Measurements from ENCODE around the gene UPK3A.
"Not testable (repeated sequence)": the region's sequence is repeated elsewhere in the genome, so short reads cannot be mapped to it uniquely, and the experiment has no call there.

UPK3A gene

DNA sequence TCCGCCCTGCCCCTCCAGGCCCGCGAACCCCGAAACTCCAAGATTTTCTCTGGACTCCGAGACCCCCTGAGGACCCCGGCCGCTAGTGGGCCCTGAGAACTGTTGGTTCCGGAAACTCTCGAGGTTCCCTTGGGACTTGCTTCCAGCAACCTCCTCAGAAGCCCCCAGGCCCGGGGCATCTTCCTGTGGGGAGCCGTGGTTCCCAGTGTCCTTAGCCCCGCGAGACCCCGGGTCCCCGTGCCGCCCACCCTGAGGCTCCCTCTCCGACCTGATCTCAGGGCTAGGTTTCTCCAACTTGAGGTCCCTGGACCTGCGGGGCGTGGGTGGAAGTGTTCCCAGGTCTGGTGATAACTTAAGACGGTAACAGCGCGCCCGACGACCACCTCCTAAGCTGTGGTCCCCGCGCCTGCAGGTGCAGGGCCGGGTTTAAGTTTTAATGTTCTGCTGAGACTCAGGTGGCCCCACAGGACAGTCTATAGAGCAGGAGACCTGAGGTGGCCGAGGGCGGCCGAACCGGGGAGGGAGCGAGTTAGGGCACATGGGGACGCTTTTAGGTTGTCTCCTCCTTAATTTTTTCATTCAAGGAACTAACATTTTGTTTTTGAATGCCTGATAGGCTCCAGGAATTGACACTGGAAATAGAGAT is 25.7 kb downstream of the UPK3A start:
- DNase-seq, result no peak

GRCh38 chr22:45310977-45311531 is 26.3 kb downstream of the UPK3A start:
- DNase-seq, result no peak

GRCh38 chr22:45312415-45312814 is 27.7 kb downstream of the UPK3A start:
- no peak for DNase-seq

DNA sequence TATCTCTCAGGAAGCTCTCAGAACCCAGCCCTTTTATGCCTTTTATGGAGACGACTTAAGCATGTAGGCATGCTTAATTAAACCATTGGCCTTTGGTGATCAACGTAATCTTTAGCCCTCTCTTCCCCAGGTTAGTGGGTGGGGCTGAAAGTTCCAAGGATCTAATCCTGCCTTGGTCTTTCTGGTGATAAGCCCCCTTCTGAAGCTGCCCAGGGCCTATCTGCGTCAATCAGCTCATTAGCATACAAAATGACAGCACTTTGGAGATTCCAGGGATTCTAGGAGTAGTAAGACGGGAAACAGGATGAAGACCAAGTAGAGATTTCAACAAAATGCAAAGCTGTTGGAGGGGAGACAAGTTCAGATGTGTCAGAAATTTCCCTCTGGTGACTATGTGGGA is 28.1 kb downstream of the UPK3A start:
- DNase-seq, result no peak

- no peak for DNase-seq
These were observed 29.4 kb downstream of the UPK3A start for GRCh38 chr22:45314054-45314721.

GRCh38 chr22:45314786-45315185 is 30.0 kb downstream of the UPK3A start:
- no peak for DNase-seq

DNA sequence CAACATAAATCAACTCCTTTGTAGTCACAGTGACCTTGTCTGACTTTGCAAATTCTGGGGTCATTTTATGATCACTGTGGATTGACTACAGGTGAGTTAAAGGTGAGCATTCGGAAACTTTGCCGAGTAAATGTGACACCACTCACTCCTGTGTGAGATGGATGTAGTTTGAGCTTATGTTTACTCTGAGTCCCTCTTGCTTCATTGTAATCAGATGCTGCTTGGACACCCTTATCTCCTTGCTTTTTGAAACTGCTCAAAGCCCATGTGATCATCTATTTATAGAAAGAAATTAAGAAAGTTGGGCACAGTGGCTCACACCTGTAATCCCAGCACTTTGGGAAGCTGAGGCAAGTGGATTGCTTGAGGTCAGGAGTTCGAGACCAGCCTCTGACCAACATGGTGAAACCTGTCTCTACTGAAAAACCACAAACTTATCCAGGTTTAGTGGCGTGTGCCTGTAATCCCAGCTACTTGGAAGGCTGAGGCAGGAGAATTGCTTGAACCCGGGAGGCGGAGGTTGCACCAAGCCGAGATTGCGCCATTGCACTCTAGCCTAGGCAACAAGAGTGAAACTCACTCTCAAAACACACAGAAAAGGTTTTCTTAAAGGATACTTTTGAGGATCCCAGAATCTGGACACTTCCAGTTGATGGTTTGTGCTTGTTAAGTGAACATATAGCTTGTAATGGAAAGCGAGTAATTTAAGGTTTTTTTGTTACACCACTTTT is 32.2 kb downstream of the UPK3A start:
- DNase-seq, result no peak

GRCh38 chr22:45317551-45318167 is 32.9 kb downstream of the UPK3A start:
- DNase-seq, result no peak

- peak; percentile 94 for DNase-seq
These were observed 33.4 kb downstream of the UPK3A start for GRCh38 chr22:45318168-45318557.

DNA sequence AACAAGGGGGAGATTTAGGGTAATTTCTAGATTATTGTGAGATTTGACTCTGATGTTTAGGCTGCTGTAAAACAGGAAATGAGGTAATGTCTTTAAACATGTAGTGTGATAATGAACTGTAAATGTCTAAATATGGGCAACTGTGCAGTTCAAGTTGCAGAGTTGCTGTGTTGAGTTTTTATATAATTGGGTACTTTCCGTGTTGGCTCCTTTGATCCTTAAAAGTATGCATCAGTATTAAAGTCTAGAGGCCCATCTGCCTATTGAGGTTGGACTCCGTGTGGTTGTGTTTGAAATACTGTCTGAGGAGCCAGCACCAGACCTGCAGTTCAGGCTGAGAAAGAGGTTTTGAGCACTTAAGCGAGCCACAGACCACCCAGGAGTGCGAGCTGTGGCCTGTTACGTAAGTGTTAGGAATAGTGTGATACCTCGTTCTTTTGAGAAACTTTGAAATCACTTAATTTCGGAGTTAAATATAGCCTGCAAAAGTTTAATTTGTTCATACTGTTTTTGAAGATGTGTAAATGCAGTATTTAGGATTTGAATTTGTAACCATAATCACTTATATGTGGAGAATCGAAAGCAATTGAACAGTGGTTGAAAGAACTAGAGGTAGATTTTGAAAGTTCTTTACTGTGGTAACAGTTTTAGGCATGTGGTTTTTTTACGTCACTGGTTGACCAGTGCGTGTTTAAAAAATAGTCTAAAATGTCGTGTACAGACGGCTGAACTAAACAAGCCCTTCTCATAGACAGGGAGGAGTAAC is 34.0 kb downstream of the UPK3A start:
- peak; percentile 48 for DNase-seq

DNA sequence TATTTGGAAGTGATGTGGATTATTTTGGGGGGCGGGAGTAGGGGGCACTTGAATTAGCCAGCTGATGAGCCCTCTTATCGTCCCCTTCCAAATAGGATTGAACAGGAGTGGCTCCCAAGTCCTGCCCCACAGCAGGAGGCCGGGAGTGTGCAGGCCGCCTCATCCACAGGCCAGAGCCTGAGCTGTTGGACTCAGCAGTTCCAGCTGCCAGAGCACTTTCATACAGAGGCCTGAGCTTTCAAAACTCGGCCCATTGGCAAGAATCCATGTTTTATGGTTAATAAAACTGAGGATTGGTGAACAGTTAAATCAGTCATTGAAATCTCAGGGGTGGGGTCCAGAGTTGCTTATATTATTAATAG is 34.6 kb downstream of the UPK3A start:
- peak; percentile 66 for DNase-seq

- no peak for DNase-seq
These were observed 35.7 kb downstream of the UPK3A start for GRCh38 chr22:45320357-45320976.

DNA sequence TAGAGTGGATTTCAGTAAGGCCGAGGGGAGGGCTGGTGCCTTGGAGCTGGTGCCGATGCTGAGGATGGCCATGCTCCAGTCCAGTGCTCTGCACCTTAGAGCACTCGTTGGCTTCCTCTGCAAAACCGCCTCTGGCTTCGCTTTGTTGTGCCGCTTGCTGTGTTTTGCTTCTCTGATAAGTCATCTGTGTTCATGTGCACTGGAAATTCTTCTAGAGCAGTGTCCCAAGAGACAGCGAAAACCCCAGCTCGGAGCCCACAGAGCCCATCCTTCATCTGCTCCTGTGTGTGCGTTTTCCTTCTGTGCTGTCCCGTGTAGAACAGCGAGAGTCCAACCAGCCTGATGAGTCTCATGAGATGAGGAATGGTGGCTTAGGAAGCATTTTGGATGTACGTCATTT is 37.1 kb downstream of the UPK3A start:
- no peak for DNase-seq

DNA sequence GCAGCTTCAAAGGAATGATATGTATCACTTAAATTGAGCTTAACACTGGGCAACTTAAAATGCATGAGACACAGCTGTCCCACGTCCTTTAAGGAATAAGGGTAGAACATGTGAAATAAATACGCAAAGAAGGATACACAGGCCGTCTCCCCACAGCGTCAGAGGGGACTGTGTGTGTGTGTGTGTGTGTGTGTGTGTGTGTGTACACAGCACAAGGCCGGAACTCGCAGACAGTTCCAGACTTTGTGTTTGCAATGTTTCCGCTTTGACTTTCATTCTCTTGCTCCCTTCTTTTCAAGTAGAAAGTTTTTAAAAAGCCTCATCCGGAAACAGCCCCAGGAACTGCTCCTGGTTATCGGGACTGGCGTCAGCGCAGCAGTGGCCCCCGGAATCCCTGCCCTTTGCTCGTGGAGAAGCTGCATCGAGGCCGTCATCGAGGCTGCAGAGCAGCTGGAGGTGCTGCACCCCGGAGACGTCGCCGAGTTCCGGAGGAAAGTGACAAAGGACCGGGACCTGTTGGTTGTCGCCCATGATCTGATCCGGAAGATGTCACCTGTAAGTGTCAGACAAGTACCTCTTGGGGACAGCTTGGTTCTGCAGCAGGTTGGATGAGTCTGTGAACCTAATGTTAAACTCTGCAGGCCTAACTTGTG is 38.2 kb downstream of the UPK3A start:
- no peak for DNase-seq

GRCh38 chr22:45323695-45324094 is 38.9 kb downstream of the UPK3A start:
- no peak for DNase-seq

- no peak for DNase-seq
These were observed 39.6 kb downstream of the UPK3A start for GRCh38 chr22:45324311-45324711.

- DNase-seq, result not testable (repeated sequence)
These were observed 43.5 kb downstream of the UPK3A start for GRCh38 chr22:45328261-45328660.

- no peak for DNase-seq
These were observed 44.2 kb downstream of the UPK3A start for GRCh38 chr22:45328822-45329529.

GRCh38 chr22:45329530-45329936 is 44.8 kb downstream of the UPK3A start:
- no peak for DNase-seq

- no peak for DNase-seq
These were observed 45.8 kb downstream of the UPK3A start for GRCh38 chr22:45330548-45330947.

DNA sequence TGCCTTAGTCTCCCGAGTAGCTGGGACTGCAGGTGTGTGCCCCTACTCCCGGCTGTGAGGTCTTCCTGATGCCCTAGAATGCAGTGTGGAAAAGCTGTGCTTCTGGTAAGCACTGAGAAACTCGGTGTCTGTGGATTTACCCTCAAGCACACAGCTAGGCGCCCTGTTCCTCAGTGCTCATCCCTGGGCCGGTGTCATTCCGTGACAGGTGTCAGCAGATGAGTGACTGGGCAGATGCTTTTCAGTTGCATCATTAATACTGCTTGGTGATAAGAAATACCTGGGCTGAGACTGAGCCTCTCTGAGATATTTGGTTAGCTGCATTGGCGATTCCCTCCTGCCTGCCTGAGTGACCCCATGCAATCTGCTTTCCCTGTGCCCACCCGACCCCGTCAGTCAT is 46.7 kb downstream of the UPK3A start:
- DNase-seq, result no peak

Data from fibroblast of upper back skin (primary cell).